Measurements from ENCODE around the gene GCGR.
A peak's percentile ranks its signal among the peaks of the same experiment; 100 is the strongest.

GCGR gene

GRCh38 chr17:81852237-81852636, 48.3 kb downstream of the GCGR start:
- no peak for DNase-seq

DNA sequence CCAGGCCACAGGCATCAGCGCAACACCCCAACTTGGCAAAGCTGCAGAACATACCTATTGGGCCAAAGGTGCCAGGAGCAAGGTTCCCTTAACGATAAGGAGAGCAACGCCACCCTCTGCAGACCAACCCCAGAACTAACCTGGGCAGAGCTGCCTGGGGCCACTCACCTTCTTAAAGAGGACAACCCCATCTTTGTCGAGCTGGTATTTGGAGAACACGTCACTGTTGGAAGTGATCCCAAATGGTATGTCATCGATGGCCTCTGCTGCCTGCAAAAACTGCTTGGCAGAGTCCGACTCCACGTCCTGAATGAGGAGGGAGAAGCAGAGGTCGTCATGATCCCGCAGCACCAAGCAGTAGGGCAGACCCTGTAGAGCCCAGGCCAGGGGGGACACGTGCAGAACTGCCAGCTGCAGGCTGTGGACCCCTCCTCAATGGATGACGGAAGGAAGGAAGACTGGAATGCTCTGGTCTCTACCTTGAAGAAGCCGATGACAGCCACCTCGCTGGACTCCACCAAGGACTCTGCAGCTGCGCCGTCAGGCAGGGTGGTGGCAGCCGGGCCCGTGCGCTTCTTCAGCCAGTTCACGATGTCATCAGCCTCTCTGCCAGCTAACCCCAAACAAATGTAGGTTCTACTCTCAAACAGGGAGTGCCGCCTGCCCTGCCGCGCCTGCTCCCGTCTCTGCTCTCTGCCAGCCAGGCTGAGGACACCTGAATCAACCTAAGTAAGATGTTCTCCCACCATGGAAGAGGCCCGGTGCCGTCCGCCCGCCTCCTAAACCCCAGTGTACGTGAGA, 51.2 kb downstream of the GCGR start:
- no peak for DNase-seq

GRCh38 chr17:81858170-81858966, 54.4 kb downstream of the GCGR start:
- no peak for DNase-seq

DNA sequence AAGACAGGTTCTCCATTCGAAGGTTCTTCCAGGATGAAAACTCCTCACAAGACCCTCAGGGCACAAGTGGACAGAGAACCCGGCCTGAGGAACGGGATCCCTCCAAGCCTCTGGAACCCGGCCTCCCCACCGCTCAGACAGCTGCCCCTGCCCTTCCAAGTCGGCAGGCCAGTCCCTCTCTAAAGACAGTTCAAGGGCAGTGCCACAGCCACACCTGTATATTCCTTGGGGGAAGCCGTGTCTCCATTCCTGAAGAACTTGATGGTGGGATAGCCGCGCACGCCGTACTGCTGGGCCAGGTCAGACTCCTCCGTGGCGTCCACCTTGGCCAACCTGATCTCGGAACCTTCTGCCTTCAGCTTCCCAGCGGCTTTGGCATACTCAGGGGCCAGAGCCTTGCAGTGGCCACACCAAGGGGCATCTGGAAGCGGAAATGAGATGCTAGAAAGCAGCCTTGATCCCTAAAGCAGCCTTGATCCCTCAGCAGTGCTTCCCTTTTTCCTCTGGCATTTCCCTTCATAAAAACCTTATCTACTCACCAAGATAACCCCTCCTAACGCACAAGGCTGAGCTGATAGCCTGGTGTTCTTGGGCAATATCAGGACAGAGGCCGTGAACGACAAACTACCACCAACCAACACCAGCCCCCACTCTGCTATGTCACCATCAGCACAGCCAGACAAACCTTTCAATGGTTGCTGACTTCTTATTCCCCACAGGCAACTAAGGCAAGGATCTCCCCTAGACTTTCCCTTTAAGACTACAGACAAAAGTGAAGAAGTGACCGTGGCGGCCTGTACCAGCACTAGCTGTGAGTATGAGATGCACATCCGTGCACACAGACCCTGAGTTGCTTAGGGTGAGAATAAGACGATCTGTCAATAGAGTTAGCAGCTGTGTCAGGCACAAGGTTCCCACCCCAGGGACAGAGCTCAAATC, 55.3 kb downstream of the GCGR start:
- no peak for DNase-seq

- peak; percentile 5 for DNase-seq
Measured at GRCh38 chr17:81859906-81860755, 56.2 kb downstream of the GCGR start, which contains the start of gene P4HB. Gene P4HB (minus strand): TSS chr17:81860535. CDS start chr17:81860471, 64 bp downstream.

DNA sequence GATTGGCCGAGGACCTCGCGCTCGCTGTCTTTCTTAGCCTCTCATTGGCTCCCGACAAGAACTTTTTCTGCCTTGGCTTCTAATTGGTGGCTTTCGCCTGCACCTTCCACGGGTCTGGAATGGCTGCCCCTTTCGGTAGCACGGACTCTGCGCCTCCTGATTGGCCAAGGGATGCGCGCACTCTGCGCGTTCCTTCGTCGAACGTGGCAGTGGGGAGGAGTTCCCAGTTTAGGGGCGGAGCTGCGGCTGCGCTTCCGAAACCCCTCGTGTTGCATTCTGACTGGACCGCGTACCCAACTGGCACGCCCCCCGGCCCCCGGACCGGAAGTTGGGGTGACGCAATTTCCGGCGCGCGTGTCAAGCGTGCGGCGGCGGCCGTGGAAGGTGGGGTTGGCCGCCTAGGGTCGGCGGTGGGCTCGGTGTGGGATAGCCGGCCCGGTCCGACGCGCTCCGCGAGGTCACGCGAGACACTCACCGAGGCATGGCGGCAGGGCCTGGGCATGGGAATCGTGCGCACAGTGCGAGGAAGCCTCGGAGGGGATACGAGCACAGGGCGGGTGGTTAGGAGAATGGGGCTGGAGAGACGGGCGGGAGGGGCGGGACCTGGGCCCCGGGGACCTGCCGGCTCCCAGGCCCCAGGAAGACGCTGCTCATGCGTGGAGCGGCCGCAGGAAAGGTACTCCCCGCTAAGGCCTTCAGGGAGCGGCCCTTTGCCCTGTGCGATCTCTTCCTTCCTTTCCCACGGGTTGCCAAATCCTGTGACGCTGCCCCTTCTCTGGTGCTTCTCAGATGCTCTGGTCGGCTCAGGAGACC, 57.0 kb downstream of the GCGR start:
- DNase-seq, result peak; percentile 98

DNA sequence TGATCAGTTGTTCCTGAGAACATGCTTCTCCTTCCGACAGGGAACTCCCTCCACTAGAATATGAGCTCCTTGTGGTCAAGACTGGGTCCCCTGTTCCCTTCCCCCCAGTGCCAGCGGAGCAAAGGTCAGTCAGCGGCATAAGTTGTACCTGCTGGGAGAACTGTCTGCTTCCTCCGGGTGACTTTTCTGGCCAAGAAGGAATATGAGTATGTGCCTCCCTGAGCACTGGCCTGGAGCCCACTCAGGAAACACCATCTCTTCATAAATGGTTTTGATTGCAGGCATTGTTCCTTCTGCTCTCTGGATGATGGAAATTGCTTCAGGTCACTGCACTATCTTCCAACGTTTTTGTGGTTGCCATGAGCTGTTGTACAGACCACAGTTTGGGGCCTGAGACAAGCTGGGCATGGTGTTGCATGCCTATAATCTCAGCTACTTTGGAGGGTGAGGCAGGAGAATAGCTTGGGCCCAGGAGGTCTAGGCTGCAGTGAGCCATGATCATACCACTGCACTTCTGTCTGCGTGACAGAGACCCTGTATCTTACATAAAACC, 59.2 kb downstream of the GCGR start:
- no peak for DNase-seq

All from activated T-cell treated with anti-CD3 and anti-CD28 coated beads for 4 hours (primary cell).